IPS-20b (cell line): ENCODE data around the gene YKT6.

ENCODE experiments used
- H3K27ac ChIP-seq: one replicate; pipeline ENCODE4 v1.5.1; 2013; ENCODE audit warnings: low read length
- H3K27me3 ChIP-seq: 2 replicates; pipeline ENCODE4 v1.6.1; 2013; ENCODE audit warnings: mild to moderate bottlenecking, low read length, inconsistent platforms; ENCODE audit not compliant: insufficient read depth
- H3K36me3 ChIP-seq: 2 replicates; pipeline ENCODE4 v1.6.1; 2013; ENCODE audit warnings: low read depth, mild to moderate bottlenecking, inconsistent platforms, low read length, moderate library complexity; ENCODE audit not compliant: insufficient read depth
- H3K4me1 ChIP-seq: 2 replicates; pipeline ENCODE4 v1.6.1; 2013; ENCODE audit warnings: mild to moderate bottlenecking, control low read depth, inconsistent platforms, low read length, moderate library complexity; ENCODE audit not compliant: insufficient read depth
- H3K4me3 ChIP-seq: 2 replicates; pipeline ENCODE4 v1.5.1; 2013; ENCODE audit warnings: mild to moderate bottlenecking, low read length, inconsistent platforms
- H3K9ac ChIP-seq: 2 replicates; pipeline ENCODE4 v1.6.1; 2013; ENCODE audit warnings: low read depth, mild to moderate bottlenecking, inconsistent platforms, low read length, moderate library complexity
- H3K9me3 ChIP-seq: 2 replicates; pipeline ENCODE4 v1.6.1; 2013; ENCODE audit warnings: mild to moderate bottlenecking, low read depth, low read length, inconsistent platforms; ENCODE audit not compliant: insufficient read depth

The YKT6 gene

GRCh38 chr7:44222776-44223261, 22.0 kb downstream of the YKT6 start:
- Histone ChIP-seq H3K9ac (no peak overlapping the region), H3K27me3 (no peaks in the 10 kb centered on the region)

GRCh38 chr7:44223362-44224079, 22.7 kb downstream of the YKT6 start:
- Histone ChIP-seq H3K4me3 (no peak overlapping the region), H3K9me3 (no peaks in the 10 kb centered on the region), H3K4me1 (peaks cover 8% of the 10 kb centered on the region; the same call in 1 of the 2 replicates), H3K27me3 (no peaks in the 10 kb centered on the region), H3K9ac (no peak overlapping the region), H3K36me3 (no peaks in the 10 kb centered on the region), H3K27ac (no peak overlapping the region)

More at GRCh38 chr7:44222776-44223261, 22.0 kb downstream of the YKT6 start:
- H3K4me3 ChIP-seq, result no peak overlapping the region
- H3K27ac ChIP-seq, result no peak overlapping the region
- H3K36me3 ChIP-seq, result no peaks in the 10 kb centered on the region
- H3K4me1 ChIP-seq, result peaks cover 10% of the 10 kb centered on the region; the same call in 1 of the 2 replicates
- H3K9me3 ChIP-seq, result no peaks in the 10 kb centered on the region

DNA sequence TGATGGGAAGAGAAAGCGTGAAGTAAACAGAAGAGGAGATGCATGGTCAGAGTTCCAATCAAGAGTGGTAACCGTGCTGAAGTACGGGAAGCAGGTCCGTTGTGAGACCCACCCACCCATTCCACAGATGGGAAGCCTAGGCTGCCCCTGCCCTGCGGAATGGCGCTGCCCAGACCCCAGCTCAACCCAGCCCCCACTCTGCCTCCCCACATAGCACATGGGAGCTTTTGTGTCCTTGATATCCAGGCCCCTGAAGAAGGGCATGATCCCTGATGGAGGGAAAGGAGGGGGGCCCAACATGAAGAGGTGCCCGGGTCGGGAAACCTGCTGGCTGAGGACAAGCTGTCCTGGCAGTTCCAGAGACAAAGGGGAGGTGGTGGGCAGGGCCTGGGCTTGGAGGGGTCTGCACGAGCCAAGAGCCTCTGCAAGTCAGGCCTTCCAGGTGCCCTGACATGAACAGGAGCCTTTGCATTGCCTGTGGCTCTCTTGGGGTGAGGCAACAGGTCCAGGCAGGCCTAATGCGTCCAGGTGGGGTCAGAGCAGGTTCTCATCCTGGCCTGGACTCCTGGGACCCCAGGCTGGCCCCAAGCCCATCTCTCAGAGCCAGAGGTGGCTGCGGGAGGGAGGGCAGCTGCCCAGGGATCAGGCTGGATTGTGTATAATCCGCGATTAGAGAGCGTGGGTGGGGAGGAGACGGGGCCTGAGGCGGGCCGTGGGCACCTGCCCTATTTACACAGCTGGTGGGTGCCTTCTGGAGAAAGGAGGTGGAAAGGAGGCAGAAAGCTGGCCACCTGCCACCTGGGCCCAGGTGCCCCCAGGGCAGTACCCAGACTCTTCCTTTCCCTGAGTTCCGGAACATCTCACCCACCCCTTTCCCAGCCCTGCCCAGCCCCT, 23.5 kb downstream of the YKT6 start:
- Histone ChIP-seq H3K4me1 (peaks cover 4% of the 10 kb centered on the region; the same call in 1 of the 2 replicates), H3K9ac (no peak overlapping the region), H3K4me3 (no peak overlapping the region), H3K27me3 (no peaks in the 10 kb centered on the region), H3K36me3 (no peaks in the 10 kb centered on the region), H3K9me3 (no peaks in the 10 kb centered on the region), H3K27ac (no peak overlapping the region)

GRCh38 chr7:44224974-44225565, 24.3 kb downstream of the YKT6 start:
- Histone ChIP-seq H3K27ac (no peak overlapping the region), H3K27me3 (no peaks in the 10 kb centered on the region), H3K4me1 (peaks cover 4% of the 10 kb centered on the region; the same call in 1 of the 2 replicates), H3K36me3 (no peaks in the 10 kb centered on the region), H3K4me3 (no peak overlapping the region), H3K9ac (no peak overlapping the region), H3K9me3 (no peaks in the 10 kb centered on the region)

DNA sequence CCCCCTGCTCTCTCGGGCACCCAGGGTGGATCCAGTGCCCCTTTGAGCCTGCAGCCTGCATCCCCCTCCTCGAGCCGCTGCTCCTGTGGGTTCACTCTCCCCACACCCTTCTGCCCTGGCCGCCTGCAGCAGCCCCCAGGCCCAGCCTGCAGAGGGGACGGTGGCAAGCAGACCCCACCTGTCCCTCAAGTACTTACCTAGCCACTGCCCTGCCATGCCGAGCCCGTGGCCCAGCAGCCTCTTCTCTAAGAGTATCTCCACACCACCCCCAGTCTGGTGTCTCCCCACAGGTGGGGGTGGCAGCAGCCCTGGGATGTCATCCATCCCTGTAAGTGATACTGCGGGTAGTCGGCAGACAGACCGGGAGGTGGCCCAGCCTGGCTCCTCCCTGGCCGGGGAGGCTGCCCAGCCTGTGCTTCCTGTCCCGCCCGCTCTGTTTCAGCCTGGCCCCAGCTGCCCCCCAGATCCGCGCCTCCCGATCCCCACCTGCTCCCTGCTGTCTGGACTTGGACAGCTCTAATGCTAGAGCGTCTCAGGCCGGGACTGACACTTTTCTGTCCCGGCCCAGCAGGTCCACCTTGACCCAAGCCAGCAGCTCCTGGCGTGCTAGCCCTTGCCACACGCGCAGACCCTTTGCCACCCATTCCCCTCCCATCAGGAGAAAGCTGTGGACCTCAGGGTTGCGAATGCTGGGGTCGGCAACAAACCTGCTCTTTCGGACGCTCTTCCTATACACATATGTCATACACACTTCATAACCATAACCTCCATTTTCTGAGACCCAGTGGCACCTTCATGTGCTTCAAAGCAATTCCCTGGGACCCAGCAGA, 25.0 kb downstream of the YKT6 start:
- Histone ChIP-seq H3K9me3 (no peaks in the 10 kb centered on the region), H3K27ac (no peak overlapping the region), H3K27me3 (no peaks in the 10 kb centered on the region), H3K36me3 (no peaks in the 10 kb centered on the region), H3K4me3 (no peak overlapping the region), H3K9ac (no peak overlapping the region), H3K4me1 (peaks cover 4% of the 10 kb centered on the region; the same call in 1 of the 2 replicates)

DNA sequence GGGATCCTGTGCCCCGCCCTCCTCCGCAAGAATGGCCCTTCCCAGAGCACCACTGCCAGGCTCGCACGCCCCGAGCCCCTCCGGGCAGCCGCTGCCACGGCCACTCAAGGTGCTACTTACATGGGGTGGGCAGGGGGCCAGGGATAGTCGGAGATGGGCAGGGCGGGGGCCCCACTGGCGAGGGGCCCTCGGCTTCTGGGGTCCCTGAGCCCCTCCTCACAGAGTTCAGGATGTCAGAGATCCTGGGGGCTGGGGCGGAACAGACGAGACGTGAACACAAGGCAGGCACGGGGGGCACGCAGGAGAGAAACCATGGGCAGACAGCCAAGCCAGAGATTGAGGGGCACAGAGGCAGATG, 25.6 kb downstream of the YKT6 start:
- H3K36me3 ChIP-seq, result no peaks in the 10 kb centered on the region
- no peaks in the 10 kb centered on the region for H3K9me3 ChIP-seq
- H3K4me1 ChIP-seq, result peaks cover 4% of the 10 kb centered on the region; the same call in 1 of the 2 replicates
- no peaks in the 10 kb centered on the region for H3K27me3 ChIP-seq
- H3K27ac ChIP-seq, result no peak overlapping the region
- no peak overlapping the region for H3K9ac ChIP-seq
- no peak overlapping the region for H3K4me3 ChIP-seq

- Histone ChIP-seq H3K9me3 (no peaks in the 10 kb centered on the region), H3K9ac (no peak overlapping the region), H3K27me3 (no peaks in the 10 kb centered on the region), H3K27ac (no peak overlapping the region), H3K36me3 (no peaks in the 10 kb centered on the region), H3K4me1 (peaks cover 4% of the 10 kb centered on the region; the same call in 1 of the 2 replicates), H3K4me3 (no peak overlapping the region)
These were observed 27.1 kb downstream of the YKT6 start for GRCh38 chr7:44227911-44228310.

- H3K27ac ChIP-seq, result no peak overlapping the region
- H3K4me3 ChIP-seq, result no peak overlapping the region
- H3K36me3 ChIP-seq, result no peaks in the 10 kb centered on the region
- H3K9me3 ChIP-seq, result no peaks in the 10 kb centered on the region
- H3K9ac ChIP-seq, result no peak overlapping the region
- no peaks in the 10 kb centered on the region for H3K27me3 ChIP-seq
- peaks cover 2% of the 10 kb centered on the region; the same call in 1 of the 2 replicates for H3K4me1 ChIP-seq
These were observed 28.0 kb downstream of the YKT6 start for GRCh38 chr7:44228571-44229350.

DNA sequence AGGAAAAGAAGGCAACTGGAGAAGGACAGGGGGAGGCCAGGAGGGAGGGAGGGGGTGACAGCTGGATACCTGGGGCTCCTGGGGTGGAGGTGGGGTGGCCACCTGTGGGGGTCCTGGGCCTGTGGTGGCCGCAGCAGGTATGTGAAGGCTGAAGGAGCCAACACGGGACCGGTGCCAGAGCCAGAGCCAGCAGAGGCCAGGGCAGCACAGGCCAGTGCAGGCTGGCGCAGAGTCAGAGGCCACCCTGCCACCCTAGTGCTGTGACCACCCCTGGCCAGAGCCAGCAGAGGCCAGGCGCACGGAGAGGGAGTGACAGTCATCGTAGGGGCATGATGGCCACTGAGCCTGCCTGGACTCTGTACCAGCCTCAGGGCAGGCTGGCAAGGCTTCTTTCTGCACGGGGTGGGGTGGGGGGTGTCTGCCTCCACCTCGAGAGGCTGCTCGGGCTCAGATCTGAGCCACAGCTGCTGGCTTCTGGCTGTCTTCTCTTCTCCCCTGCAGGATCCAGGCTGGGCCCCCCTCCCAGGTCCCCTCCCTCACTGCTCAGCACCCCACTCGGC, 28.8 kb downstream of the YKT6 start:
- Histone ChIP-seq H3K9me3 (no peaks in the 10 kb centered on the region), H3K27ac (no peak overlapping the region), H3K4me1 (no peaks in the 10 kb centered on the region), H3K36me3 (no peaks in the 10 kb centered on the region), H3K27me3 (no peaks in the 10 kb centered on the region), H3K9ac (no peak overlapping the region), H3K4me3 (no peak overlapping the region)

DNA sequence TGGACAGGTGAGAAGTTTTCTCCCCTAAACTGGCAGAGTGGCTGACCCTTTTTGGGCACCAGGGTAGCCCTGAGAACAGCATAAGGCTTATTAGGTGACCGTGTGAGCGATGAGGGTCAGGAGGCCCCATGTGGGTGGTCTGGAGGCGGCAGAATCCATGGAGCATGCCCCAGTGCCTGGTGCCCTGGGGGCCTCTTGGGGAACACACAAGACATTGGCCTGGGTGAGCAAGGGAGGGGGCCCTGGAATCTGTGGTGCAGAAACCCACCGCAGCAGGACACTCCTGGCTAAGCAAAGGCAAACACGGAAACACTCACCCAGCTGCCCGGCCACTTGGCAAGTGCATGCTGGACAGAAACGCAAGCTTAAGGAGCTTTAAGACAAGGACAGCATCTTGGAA, 29.5 kb downstream of the YKT6 start:
- Histone ChIP-seq H3K9ac (no peak overlapping the region), H3K27ac (no peak overlapping the region), H3K4me1 (no peaks in the 10 kb centered on the region), H3K27me3 (no peaks in the 10 kb centered on the region), H3K4me3 (no peak overlapping the region), H3K9me3 (no peaks in the 10 kb centered on the region), H3K36me3 (no peaks in the 10 kb centered on the region)
